Neural cell (in vitro differentiated cells): ENCODE data around the gene COX8A.

Experiments
- EZH2 ChIP-seq: fragments of 200-600, 300-800 bp; shearing (Covaris generic), sonication (generic); IDR thresholded peaks from 2 replicates; pipeline ENCODE4 v1.6.1; 2014; ENCODE audit warnings: antibody characterized with exemption, low read length, borderline replicate concordance, mild to moderate bottlenecking; ENCODE audit not compliant: insufficient read depth, poor library complexity, severe bottlenecking
- RAD21 ChIP-seq: fragments of 450-650 bp; conservative IDR thresholded peaks from 2 replicates; pipeline ENCODE4 v1.6.1; 2014; ENCODE audit warnings: antibody characterized with exemption, mild to moderate bottlenecking, moderate library complexity
- SMC3 ChIP-seq: fragments of 450-650 bp; conservative IDR thresholded peaks from 2 replicates; pipeline ENCODE4 v1.6.1; 2014; ENCODE audit warnings: antibody characterized with exemption, mild to moderate bottlenecking, moderate library complexity; ENCODE audit not compliant: poor library complexity
- TAF1 ChIP-seq: IDR thresholded peaks from 2 replicates; pipeline ENCODE4 v1.6.1; 2012; ENCODE audit warnings: low read depth

DNA sequence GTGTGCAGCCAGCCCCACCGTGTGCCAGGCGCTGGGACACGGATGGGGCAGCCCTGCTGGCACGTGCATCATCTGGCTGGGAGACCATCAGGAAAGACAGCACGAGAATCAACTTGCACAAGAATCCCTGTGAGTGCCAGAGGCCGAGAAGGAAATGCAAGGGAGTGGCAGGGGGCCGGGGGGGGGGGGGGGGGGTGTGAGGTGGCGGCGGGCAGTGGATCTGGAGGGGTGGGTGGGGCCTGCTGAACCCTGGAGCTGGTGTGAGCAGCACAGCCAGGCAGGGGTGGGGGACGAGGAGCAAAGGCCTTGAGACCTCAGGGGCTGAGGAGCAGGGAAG, 47.3 kb downstream of the COX8A start:
- TF ChIP-seq EZH2 (no peak), RAD21 (no peak), SMC3 (no peak), TAF1 (no peak)
